ENCODE results near the gene ZNF709.
"Not testable (repeated sequence)": the region's sequence is repeated elsewhere in the genome, so short reads cannot be mapped to it uniquely, and the experiment has no call there.

Gene ZNF709

GRCh38 chr19:12425236-12425887 is 59.3 kb downstream of the ZNF709 start:
- H3K27ac ChIP-seq = no peak overlapping the region
- TF ChIP-seq, protein P1, sequence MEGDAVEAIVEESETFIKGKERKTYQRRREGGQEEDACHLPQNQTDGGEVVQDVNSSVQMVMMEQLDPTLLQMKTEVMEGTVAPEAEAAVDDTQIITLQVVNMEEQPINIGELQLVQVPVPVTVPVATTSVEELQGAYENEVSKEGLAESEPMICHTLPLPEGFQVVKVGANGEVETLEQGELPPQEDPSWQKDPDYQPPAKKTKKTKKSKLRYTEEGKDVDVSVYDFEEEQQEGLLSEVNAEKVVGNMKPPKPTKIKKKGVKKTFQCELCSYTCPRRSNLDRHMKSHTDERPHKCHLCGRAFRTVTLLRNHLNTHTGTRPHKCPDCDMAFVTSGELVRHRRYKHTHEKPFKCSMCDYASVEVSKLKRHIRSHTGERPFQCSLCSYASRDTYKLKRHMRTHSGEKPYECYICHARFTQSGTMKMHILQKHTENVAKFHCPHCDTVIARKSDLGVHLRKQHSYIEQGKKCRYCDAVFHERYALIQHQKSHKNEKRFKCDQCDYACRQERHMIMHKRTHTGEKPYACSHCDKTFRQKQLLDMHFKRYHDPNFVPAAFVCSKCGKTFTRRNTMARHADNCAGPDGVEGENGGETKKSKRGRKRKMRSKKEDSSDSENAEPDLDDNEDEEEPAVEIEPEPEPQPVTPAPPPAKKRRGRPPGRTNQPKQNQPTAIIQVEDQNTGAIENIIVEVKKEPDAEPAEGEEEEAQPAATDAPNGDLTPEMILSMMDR (conservative IDR thresholded peaks at IDR 0.05; ENCODE audit: low read depth) = no peak
- CTCF ChIA-PET = no interaction called here
- no peak for DNase-seq (ENCODE audit: low spot score)
- POLR2A ChIA-PET (ENCODE audit: low non-redundant PET) = no interaction called here

DNA sequence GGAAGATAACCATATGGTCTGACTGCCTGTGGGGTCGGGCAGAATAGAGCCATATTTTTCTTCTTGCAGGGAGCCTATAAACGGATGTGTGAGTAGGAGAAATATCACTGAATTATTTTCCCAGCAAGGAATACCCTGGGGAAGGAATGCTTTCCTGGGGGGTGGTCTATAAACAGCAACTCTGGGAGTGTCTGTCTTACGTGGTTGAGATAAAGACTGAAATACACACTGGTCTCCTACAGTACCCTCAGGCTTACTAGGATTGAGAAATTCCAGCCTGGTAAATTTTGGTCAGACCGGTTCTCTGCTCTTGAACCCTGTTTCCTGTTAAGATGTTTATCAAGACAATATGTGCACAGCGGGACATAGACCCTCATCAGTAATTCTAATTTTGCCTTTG is 67.3 kb downstream of the ZNF709 start:
- H3K27ac ChIP-seq; DNase-seq (ENCODE audit: low spot score); POLR2A ChIA-PET (ENCODE audit: low non-redundant PET); CTCF ChIA-PET: not testable (repeated sequence)

GRCh38 chr19:12411893-12412292 is 72.7 kb downstream of the ZNF709 start:
- ChIA-PET POLR2A (ENCODE audit: low non-redundant PET) (no interaction called here), CTCF (interaction anchor here (0.6 kb wide), 1 partner anchor 10 kb away, joined by 3 read pairs; no protein-coding TSS in a partner anchor)
- no peak overlapping the region for H3K27ac ChIP-seq
- no peak for DNase-seq (ENCODE audit: low spot score)
- TF ChIP-seq, protein P1 (conservative IDR thresholded peaks at IDR 0.05; ENCODE audit: low read depth) = no peak

Measured in RWPE1 (cell line).